Esophagus muscularis mucosa (tissue), 4 donors: ENCODE data around the gene PTPRN2. TPM values are rescaled to one million over a fixed set of nuclear protein-coding genes. Genes with fewer than 3 reads are reported as not detected.

Experiments
- DNase-seq: peaks from one replicate; pipeline ENCODE4 v3.0.0-alpha.2; 2017; ENCODE audit errors: extremely low spot score
- H3K27ac ChIP-seq, 4 donors: fragments of 200-600 bp; sonication (generic); replicated peaks in 1 of 4; 1 replicate in 3 of 4; 2 replicates in 1 of 4; pipeline ENCODE4 v1.5.1; 2016 to 2019; ENCODE audit warnings: mild to moderate bottlenecking in 1 of 4
- H3K27me3 ChIP-seq, 4 donors: fragments of 200-600 bp; sonication (generic); one replicate each; pipeline versions ENCODE4 v1.5.1 to v1.6.0; 2016 to 2019
- H3K36me3 ChIP-seq, 4 donors: fragments of 200-600 bp; sonication (generic); one replicate each; pipeline ENCODE4 v1.5.1; 2016 to 2019
- H3K4me1 ChIP-seq, 4 donors: fragments of 200-600 bp; sonication (generic); one replicate each; pipeline ENCODE4 v1.5.1; 2016 to 2019
- H3K4me3 ChIP-seq, 4 donors: fragments of 200-600 bp; sonication (generic); 1 replicate in 2 of 4; 2 replicates in 2 of 4; pipeline ENCODE4 v1.5.1; 2016 to 2019; ENCODE audit warnings: mild to moderate bottlenecking in 4 of 4, moderate library complexity in 1 of 4
- H3K9me3 ChIP-seq, 4 donors: fragments of 200-600 bp; sonication (generic); 1 replicate in 3 of 4; 2 replicates in 1 of 4; pipeline ENCODE4 v1.5.1; 2016 to 2019
- EP300 ChIP-seq: sonication (generic); formaldehyde crosslinking; IDR thresholded peaks from one replicate; pipeline ENCODE4 v1.6.1; 2017; ENCODE audit warnings: antibody characterized with exemption
- POLR2A ChIP-seq: fragments of 450-650 bp; IDR thresholded peaks from one replicate; pipeline ENCODE4 v1.6.1; 2017; ENCODE audit warnings: antibody characterized with exemption, moderate library complexity, mild to moderate bottlenecking, low read depth
- POLR2AphosphoS5 ChIP-seq, 2 donors: sonication (generic); formaldehyde crosslinking; IDR thresholded peaks; one replicate each; pipeline ENCODE4 v1.6.1; 2017; ENCODE audit warnings: antibody characterized with exemption in 2 of 2
- WGBS: methylation state at CpG from one replicate; pipeline ENCODE4 v1.1.5; 2018; 5-methylcytosine and 5-hydroxymethylcytosine counted together
- intact Hi-C: fragments of 100-400 bp; cut with DNase I; formaldehyde crosslinking; loops from one replicate; pipeline ENCODE4 v1.15.1; 2023
- total RNA-seq, 4 donors: library from RNA; depleted of rRNA; stranded (reverse); fragments of >200 nt; gene quantifications; one replicate each; pipeline versions ENCODE4 v1.1.0 to v1.2.1, GENCODE V29; 2016
- TF ChIP-seq, protein P1 (sequence below), 3 experiments: fragments of 200-600 bp in 2 of 3; fragments of 450-650 bp in 1 of 3; sonication (generic) in 2 of 3; IDR thresholded peaks; one replicate each; pipeline ENCODE4 v1.5.1; 2017 to 2019; ENCODE audit warnings: antibody characterized with exemption in 3 of 3, mild to moderate bottlenecking in 2 of 3, moderate library complexity in 1 of 3

The PTPRN2 gene
- total RNA-seq, 4 donors from 2014 or later: 2.1 to 3.1 (median 3.1) TPM

DNA sequence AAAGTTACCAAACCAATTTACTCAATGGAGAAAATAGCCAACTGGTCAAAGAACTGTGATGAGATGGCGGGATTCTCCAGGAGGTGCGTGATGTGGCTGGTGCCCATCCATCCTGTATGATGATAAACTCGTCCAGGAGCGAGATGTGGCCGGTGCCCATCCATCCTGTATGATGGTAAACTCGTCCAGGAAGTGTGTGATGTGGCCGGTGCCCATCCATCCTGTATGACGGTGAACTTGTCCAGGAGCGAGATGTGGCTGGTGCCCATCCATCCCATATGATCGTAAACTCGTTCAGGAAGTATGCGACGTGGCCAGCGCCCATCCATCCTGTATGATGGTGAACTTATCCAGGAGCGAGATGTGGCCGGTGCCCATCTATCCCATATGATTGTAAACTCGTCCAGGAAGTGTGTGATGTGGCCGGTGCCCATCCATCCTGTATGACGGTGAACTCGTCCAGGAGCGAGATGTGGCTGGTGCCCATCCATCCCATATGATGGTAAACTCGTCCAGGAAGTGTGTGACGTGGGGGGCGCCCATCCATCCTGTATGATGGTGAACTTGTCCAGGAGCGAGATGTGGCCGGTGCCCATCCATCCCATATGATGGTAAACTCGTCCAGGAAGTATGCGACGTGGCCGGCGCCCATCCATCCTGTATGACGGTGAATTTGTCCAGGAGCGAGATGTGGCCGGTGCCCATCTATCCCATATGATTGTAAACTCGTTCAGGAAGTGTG lies 754.6 kb downstream of the PTPRN2 start:
- Histone ChIP-seq H3K27me3 (no peaks in the 10 kb centered on the region), H3K4me3 (no peak overlapping the region), H3K27ac (no peak overlapping the region), H3K36me3 (no peaks in the 10 kb centered on the region), H3K4me1 (no peaks in the 10 kb centered on the region), H3K9me3 (no peaks in the 10 kb centered on the region)
- DNase-seq: no peak
- intact Hi-C loops: no loop called here
- WGBS: 86% methylated on average over 35 of the region's 35 CpGs
- TF ChIP-seq EP300: no peak
- TF ChIP-seq, protein P1, sequence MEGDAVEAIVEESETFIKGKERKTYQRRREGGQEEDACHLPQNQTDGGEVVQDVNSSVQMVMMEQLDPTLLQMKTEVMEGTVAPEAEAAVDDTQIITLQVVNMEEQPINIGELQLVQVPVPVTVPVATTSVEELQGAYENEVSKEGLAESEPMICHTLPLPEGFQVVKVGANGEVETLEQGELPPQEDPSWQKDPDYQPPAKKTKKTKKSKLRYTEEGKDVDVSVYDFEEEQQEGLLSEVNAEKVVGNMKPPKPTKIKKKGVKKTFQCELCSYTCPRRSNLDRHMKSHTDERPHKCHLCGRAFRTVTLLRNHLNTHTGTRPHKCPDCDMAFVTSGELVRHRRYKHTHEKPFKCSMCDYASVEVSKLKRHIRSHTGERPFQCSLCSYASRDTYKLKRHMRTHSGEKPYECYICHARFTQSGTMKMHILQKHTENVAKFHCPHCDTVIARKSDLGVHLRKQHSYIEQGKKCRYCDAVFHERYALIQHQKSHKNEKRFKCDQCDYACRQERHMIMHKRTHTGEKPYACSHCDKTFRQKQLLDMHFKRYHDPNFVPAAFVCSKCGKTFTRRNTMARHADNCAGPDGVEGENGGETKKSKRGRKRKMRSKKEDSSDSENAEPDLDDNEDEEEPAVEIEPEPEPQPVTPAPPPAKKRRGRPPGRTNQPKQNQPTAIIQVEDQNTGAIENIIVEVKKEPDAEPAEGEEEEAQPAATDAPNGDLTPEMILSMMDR (IDR thresholded peaks at IDR 0.05): no peak
- TF ChIP-seq POLR2AphosphoS5 (IDR thresholded peaks at IDR 0.05): no peak
- TF ChIP-seq POLR2A: no peak

- Histone ChIP-seq H3K36me3 (no peaks in the 10 kb centered on the region), H3K4me3 (no peak overlapping the region), H3K4me1 (no peaks in the 10 kb centered on the region), H3K9me3 (no peaks in the 10 kb centered on the region), H3K27me3 (no peaks in the 10 kb centered on the region), H3K27ac (no peak overlapping the region)
- 33% methylated on average over 6 of the region's 6 CpGs for WGBS
- intact Hi-C loops: no loop called here
- no peak for DNase-seq
- TF ChIP-seq EP300: no peak
- TF ChIP-seq POLR2A: no peak
- TF ChIP-seq, protein P1 (IDR thresholded peaks at IDR 0.05): no peak
- TF ChIP-seq POLR2AphosphoS5 (IDR thresholded peaks at IDR 0.05): no peak
These were observed 755.2 kb downstream of the PTPRN2 start for GRCh38 chr7:157832421-157832820.

DNA sequence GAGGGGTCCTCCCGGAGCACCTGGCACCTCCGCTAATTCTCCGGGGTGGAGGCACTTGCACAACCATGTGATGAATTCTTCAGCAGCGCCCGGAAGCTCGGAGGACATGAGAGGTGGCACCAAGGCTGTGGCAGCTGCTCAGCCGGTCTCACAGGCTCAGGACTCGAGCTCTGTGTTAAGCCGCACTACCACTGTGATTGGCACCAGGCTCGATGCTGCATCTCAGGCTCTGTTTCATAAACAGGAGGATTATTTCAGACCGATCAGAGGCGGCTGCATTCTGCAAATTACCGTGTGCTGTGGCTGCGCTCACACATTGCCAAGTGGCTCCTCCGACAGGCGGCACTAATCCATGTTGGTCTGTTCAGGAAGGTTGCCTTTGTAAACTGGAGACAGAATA lies 755.6 kb downstream of the PTPRN2 start:
- WGBS: 78% methylated on average over 16 of the region's 16 CpGs
- no peaks in the 10 kb centered on the region for H3K9me3 ChIP-seq
- H3K4me3 ChIP-seq: no peak overlapping the region
- intact Hi-C loops: no loop called here
- TF ChIP-seq POLR2AphosphoS5 (IDR thresholded peaks at IDR 0.05): no peak
- TF ChIP-seq EP300: no peak
- TF ChIP-seq POLR2A: no peak
- TF ChIP-seq, protein P1 (IDR thresholded peaks at IDR 0.05): no peak
- H3K4me1 ChIP-seq: no peaks in the 10 kb centered on the region
- H3K36me3 ChIP-seq: no peaks in the 10 kb centered on the region
- no peak overlapping the region for H3K27ac ChIP-seq
- no peaks in the 10 kb centered on the region for H3K27me3 ChIP-seq
- DNase-seq: no peak

DNA sequence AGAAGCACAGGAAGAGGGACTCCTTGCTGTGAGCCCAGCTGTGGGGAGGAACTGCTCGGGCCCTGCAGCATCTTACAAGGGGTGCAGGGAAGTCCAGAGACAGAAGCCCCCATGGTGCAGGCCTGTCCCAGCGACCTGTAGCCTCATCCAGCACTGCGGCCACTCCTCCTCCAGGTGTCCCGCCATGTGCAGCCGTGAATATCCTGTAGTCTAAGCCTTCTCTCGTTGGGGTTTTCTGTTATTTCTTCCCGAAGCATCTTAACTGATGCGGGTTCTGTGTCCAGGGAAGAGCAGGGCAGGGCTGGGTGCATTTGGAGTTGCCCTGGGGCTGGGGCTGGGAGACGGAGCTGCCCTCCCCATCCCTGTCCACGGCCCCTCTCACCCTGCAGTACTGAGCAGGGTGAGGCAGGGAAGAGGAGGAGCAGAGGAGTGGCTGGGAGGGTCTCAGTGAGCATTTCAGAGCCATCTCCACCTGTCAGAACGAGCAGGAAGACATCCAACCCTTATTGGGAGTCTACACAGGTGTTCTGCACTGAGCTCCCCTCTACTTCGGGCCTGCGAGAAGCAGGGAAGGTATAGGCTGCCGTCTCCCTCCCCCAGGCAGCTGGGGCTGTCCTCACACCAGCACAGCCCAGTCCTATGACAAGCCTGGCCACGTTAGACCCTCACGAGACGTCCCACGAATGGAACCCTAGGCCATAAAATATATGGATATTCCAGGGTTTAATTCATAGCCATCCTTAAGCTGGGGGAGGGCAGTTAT lies 756.3 kb downstream of the PTPRN2 start:
- H3K27me3 ChIP-seq: no peaks in the 10 kb centered on the region
- WGBS: 77% methylated on average over 18 of the region's 18 CpGs

More for the DNA sequence above, 756.3 kb downstream of the PTPRN2 start:
- Histone ChIP-seq H3K4me3 (no peak overlapping the region), H3K27ac (no peak overlapping the region), H3K36me3 (no peaks in the 10 kb centered on the region), H3K9me3 (no peaks in the 10 kb centered on the region), H3K4me1 (no peaks in the 10 kb centered on the region)
- DNase-seq: no peak
- TF ChIP-seq, protein P1 (IDR thresholded peaks at IDR 0.05): no peak
- no peak for TF ChIP-seq POLR2A
- no peak for TF ChIP-seq EP300
- TF ChIP-seq POLR2AphosphoS5 (IDR thresholded peaks at IDR 0.05): no peak
- intact Hi-C loops: no loop called here
